HL-60 (cell line): ENCODE results near the gene NSMF.

ENCODE experiments used
- CTCF ChIP-seq: IDR thresholded peaks from one replicate; pipeline ENCODE4 v1.5.1; 2011; ENCODE audit warnings: low read length, control low read depth, inconsistent platforms; ENCODE audit not compliant: insufficient read depth
- GABPA ChIP-seq: IDR thresholded peaks from 2 replicates; pipeline ENCODE4 v1.6.1; 2012; ENCODE audit warnings: low read depth
- POLR2AphosphoS5 ChIP-seq: IDR thresholded peaks from 2 replicates; pipeline ENCODE4 v1.6.1; 2012; ENCODE audit warnings: low read depth
- TF ChIP-seq, protein P1 (sequence below): IDR thresholded peaks from 2 replicates; pipeline ENCODE4 v1.6.1; 2012; ENCODE audit warnings: low read depth; ENCODE audit not compliant: insufficient replicate concordance

- TF ChIP-seq CTCF (no peak), POLR2AphosphoS5 (no peak), GABPA (no peak)
- TF ChIP-seq, protein P1, sequence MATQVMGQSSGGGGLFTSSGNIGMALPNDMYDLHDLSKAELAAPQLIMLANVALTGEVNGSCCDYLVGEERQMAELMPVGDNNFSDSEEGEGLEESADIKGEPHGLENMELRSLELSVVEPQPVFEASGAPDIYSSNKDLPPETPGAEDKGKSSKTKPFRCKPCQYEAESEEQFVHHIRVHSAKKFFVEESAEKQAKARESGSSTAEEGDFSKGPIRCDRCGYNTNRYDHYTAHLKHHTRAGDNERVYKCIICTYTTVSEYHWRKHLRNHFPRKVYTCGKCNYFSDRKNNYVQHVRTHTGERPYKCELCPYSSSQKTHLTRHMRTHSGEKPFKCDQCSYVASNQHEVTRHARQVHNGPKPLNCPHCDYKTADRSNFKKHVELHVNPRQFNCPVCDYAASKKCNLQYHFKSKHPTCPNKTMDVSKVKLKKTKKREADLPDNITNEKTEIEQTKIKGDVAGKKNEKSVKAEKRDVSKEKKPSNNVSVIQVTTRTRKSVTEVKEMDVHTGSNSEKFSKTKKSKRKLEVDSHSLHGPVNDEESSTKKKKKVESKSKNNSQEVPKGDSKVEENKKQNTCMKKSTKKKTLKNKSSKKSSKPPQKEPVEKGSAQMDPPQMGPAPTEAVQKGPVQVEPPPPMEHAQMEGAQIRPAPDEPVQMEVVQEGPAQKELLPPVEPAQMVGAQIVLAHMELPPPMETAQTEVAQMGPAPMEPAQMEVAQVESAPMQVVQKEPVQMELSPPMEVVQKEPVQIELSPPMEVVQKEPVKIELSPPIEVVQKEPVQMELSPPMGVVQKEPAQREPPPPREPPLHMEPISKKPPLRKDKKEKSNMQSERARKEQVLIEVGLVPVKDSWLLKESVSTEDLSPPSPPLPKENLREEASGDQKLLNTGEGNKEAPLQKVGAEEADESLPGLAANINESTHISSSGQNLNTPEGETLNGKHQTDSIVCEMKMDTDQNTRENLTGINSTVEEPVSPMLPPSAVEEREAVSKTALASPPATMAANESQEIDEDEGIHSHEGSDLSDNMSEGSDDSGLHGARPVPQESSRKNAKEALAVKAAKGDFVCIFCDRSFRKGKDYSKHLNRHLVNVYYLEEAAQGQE, result no peak
Observed at GRCh38 chr9:137431416-137431931, 27.7 kb downstream of the NSMF start.
